ENCODE data around the gene CORO6.

DNA sequence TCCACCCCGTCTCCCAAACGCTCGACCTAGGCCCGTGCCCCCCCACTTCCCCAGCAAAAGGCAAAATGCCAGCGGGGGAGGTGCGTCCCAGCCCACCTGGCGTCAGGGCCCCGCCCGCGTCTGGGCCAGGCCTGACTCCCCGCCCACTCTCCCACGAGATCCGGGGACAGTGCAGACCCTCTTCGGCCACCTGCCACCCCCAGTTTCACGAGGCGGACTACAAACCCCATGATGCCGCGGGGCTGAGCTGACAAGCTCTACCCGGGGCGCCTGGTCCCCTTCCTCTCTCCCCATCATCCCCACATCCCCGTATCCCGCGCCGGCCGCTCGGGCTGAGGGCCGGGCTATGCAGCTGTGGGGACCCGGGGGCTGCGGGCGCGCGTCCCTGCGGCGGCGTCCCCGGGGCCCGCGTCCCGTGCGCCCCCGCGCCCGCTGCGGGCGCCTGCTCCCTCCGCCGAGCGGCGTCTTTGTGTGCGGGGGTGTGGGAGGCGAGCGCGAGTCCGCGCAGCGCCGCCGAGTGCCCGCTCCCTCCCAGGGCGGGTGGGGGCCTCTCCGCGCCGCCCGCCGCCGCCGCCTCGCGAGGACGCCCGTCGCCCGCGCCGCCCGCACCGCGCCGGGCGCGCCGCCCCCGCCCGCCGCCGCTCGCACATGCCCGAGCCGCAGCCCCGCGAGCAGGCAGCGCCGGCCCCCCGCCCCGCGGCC is 29.7 kb downstream of the CORO6 start, which contains the start of gene ANKRD13B:
- TF ChIP-seq POLR2AphosphoS5 (IDR thresholded peaks at IDR 0.05) = peak; percentile 48
- TF ChIP-seq, protein P1, sequence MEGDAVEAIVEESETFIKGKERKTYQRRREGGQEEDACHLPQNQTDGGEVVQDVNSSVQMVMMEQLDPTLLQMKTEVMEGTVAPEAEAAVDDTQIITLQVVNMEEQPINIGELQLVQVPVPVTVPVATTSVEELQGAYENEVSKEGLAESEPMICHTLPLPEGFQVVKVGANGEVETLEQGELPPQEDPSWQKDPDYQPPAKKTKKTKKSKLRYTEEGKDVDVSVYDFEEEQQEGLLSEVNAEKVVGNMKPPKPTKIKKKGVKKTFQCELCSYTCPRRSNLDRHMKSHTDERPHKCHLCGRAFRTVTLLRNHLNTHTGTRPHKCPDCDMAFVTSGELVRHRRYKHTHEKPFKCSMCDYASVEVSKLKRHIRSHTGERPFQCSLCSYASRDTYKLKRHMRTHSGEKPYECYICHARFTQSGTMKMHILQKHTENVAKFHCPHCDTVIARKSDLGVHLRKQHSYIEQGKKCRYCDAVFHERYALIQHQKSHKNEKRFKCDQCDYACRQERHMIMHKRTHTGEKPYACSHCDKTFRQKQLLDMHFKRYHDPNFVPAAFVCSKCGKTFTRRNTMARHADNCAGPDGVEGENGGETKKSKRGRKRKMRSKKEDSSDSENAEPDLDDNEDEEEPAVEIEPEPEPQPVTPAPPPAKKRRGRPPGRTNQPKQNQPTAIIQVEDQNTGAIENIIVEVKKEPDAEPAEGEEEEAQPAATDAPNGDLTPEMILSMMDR (IDR thresholded peaks at IDR 0.05; ENCODE audit: poor library complexity, severe bottlenecking) = no peak
- TF ChIP-seq EP300 (conservative IDR thresholded peaks at IDR 0.05; ENCODE audit: poor library complexity, severe bottlenecking) = peak; percentile 34
- no peak for TF ChIP-seq RAD21 (conservative IDR thresholded peaks at IDR 0.05)
- peak; percentile 35 for TF ChIP-seq MXI1 (conservative IDR thresholded peaks at IDR 0.05; ENCODE audit: poor library complexity, severe bottlenecking)
- peak; percentile 35 for TF ChIP-seq REST (IDR thresholded peaks at IDR 0.05; ENCODE audit: borderline replicate concordance)

All from neural cell (in vitro differentiated cells).